Calu3 (cell line): ENCODE measurements around the gene NT5DC2. TPM values are rescaled to one million over a fixed set of nuclear protein-coding genes. Genes with fewer than 3 reads are reported as not detected.
A peak's percentile ranks its signal among the peaks of the same experiment; 100 is the strongest.

Experiments used
- BruUV-seq: library from RNA; stranded (reverse); fragments of 400-500 nt; replicated peaks from 2 replicates; lab custom pipeline; 2021; lab: Mats Ljungman, UMichigan
- CTCF ChIA-PET: fragments of 300-600 bp; sonication (Branson Sonifier 250); formaldehyde crosslinking; loops from one replicate; lab custom pipeline; 2022; ENCODE audit warnings: antibody characterized with exemption; lab: Charles Lee
- DNase-seq: peaks from one replicate; pipeline ENCODE4 v3.0.0; 2022
- H3K27ac Mint-ChIP-seq: one replicate; pipeline ENCODE4 v1.8.0; 2022; ENCODE audit warnings: mixed read lengths; ENCODE audit not compliant: unreplicated experiment
- H3K27me3 Mint-ChIP-seq: one replicate; pipeline ENCODE4 v1.8.0; 2022; ENCODE audit warnings: mixed read lengths; ENCODE audit not compliant: unreplicated experiment
- H3K36me3 Mint-ChIP-seq: one replicate; pipeline ENCODE4 v1.8.0; 2022; ENCODE audit warnings: mild to moderate bottlenecking, moderate library complexity, mixed read lengths; ENCODE audit not compliant: insufficient read depth, unreplicated experiment
- H3K4me1 Mint-ChIP-seq: one replicate; pipeline ENCODE4 v1.8.0; 2022; ENCODE audit warnings: mild to moderate bottlenecking, low read depth, mixed read lengths; ENCODE audit not compliant: unreplicated experiment
- H3K4me3 Mint-ChIP-seq: one replicate; pipeline ENCODE4 v1.8.0; 2022; ENCODE audit warnings: mild to moderate bottlenecking, low read depth, moderate library complexity, mixed read lengths; ENCODE audit not compliant: unreplicated experiment
- H3K9me3 Mint-ChIP-seq: one replicate; pipeline ENCODE4 v1.8.0; 2022; ENCODE audit warnings: low read depth, mixed read lengths; ENCODE audit not compliant: unreplicated experiment
- CTCF ChIP-seq: fragments of 200-600 bp; IDR thresholded peaks from one replicate; pipeline ENCODE4 v1.8.0; 2022; ENCODE audit warnings: antibody characterized with exemption; ENCODE audit not compliant: unreplicated experiment
- intact Hi-C: fragments of 100-400 bp; cut with micrococcal nuclease; formaldehyde crosslinking; loops from one replicate; pipeline ENCODE4 v1.10.0; 2022; ENCODE audit not compliant: unreplicated experiment
- total RNA-seq: library from RNA; stranded (reverse); gene quantifications from 2 replicates; pipeline ENCODE4 v1.2.3, GENCODE V29; 2022

NT5DC2 gene
- total RNA-seq, 1 experiment from 2014 or later = 146 TPM

- no TSS peak for BruUV-seq
- CTCF ChIA-PET = no interaction called here
- no peak overlapping the region for H3K4me3 Mint-ChIP-seq
- TF ChIP-seq CTCF = no peak
- no peaks in the 10 kb centered on the region for H3K9me3 Mint-ChIP-seq
- peaks cover 48% of the 10 kb centered on the region for H3K27me3 Mint-ChIP-seq
- intact Hi-C loops = no loop called here
- no peak overlapping the region for H3K27ac Mint-ChIP-seq
- H3K36me3 Mint-ChIP-seq = peaks cover 5% of the 10 kb centered on the region
- DNase-seq = no peak
- peaks cover 21% of the 10 kb centered on the region for H3K4me1 Mint-ChIP-seq
Observed at GRCh38 chr3:52512105-52512504, 21.6 kb downstream of the NT5DC2 start.

GRCh38 chr3:52511509-52511908, 22.1 kb downstream of the NT5DC2 start:
- intact Hi-C loops = no loop called here
- Mint-ChIP-seq H3K36me3 (peaks cover 6% of the 10 kb centered on the region), H3K9me3 (no peaks in the 10 kb centered on the region), H3K4me3 (no peak overlapping the region), H3K27me3 (peaks cover 43% of the 10 kb centered on the region), H3K27ac (no peak overlapping the region), H3K4me1 (peaks cover 24% of the 10 kb centered on the region)
- no peak for DNase-seq
- TF ChIP-seq CTCF = no peak
- no TSS peak for BruUV-seq
- CTCF ChIA-PET = no interaction called here

- BruUV-seq = no TSS peak
- DNase-seq = peak; percentile 24
- CTCF ChIA-PET = no interaction called here
- Mint-ChIP-seq H3K27ac (no peak overlapping the region), H3K4me3 (no peak overlapping the region), H3K27me3 (peaks cover 32% of the 10 kb centered on the region), H3K4me1 (peaks cover 24% of the 10 kb centered on the region), H3K36me3 (peaks cover 6% of the 10 kb centered on the region), H3K9me3 (no peaks in the 10 kb centered on the region)
- TF ChIP-seq CTCF = no peak
- intact Hi-C loops = no loop called here
Observed at GRCh38 chr3:52509753-52510328, 23.8 kb downstream of the NT5DC2 start.

GRCh38 chr3:52507359-52507758, 26.3 kb downstream of the NT5DC2 start:
- no TSS peak for BruUV-seq
- H3K27ac Mint-ChIP-seq = no peak overlapping the region
- peaks cover 6% of the 10 kb centered on the region for H3K36me3 Mint-ChIP-seq
- peaks cover 24% of the 10 kb centered on the region for H3K4me1 Mint-ChIP-seq
- CTCF ChIA-PET = no interaction called here
- H3K9me3 Mint-ChIP-seq = no peaks in the 10 kb centered on the region
- no peak for TF ChIP-seq CTCF
- peaks cover 19% of the 10 kb centered on the region for H3K27me3 Mint-ChIP-seq
- peak; percentile 22 for DNase-seq
- intact Hi-C loops = no loop called here
- no peak overlapping the region for H3K4me3 Mint-ChIP-seq
